OCI-M1 (cell line): ENCODE results near the gene ARID4A.
A peak's percentile ranks its signal among the peaks of the same experiment; 100 is the strongest.
"Not testable (repeated sequence)": the region's sequence is repeated elsewhere in the genome, so short reads cannot be mapped to it uniquely, and the experiment has no call there.

Experiments used
- DNase-seq: peaks from one replicate; lab custom pipeline; 2025; lab: John Stamatoyannopoulos, UW

ARID4A gene

GRCh38 chr14:58298477-58299400, at the start of gene ARID4A:
TSS of gene ARID4A (plus strand) at chr14:58298555. CDS start at chr14:58299855, 1,300 bp downstream.
- peak; percentile 31 for DNase-seq

GRCh38 chr14:58249611-58250010, 48.7 kb upstream of the ARID4A start:
- DNase-seq = no peak

- DNase-seq = no peak
These were observed 40.2 kb upstream of the ARID4A start for GRCh38 chr14:58258156-58258555.

GRCh38 chr14:58262005-58262404, 36.4 kb upstream of the ARID4A start:
- not testable (repeated sequence) for DNase-seq

- DNase-seq = no peak
These were observed 33.0 kb upstream of the ARID4A start for GRCh38 chr14:58265401-58265800.

GRCh38 chr14:58270628-58271027, 27.7 kb upstream of the ARID4A start:
- no peak for DNase-seq

GRCh38 chr14:58272588-58273372, 25.6 kb upstream of the ARID4A start:
- peak; percentile 8 for DNase-seq

GRCh38 chr14:58274881-58275280, 23.5 kb upstream of the ARID4A start:
- DNase-seq = no peak

- no peak for DNase-seq
These were observed 22.7 kb upstream of the ARID4A start for GRCh38 chr14:58275527-58276190.

GRCh38 chr14:58276208-58276607, 22.1 kb upstream of the ARID4A start:
- DNase-seq = no peak

GRCh38 chr14:58278177-58278576, 20.2 kb upstream of the ARID4A start:
- DNase-seq = no peak

GRCh38 chr14:58280954-58281787, 17.2 kb upstream of the ARID4A start:
- peak; percentile 89 for DNase-seq

- DNase-seq = no peak
These were observed 16.4 kb upstream of the ARID4A start for GRCh38 chr14:58281969-58282368.

GRCh38 chr14:58282925-58283593, 15.3 kb upstream of the ARID4A start:
- DNase-seq = no peak

- no peak for DNase-seq
These were observed 14.6 kb upstream of the ARID4A start for GRCh38 chr14:58283730-58284129.

GRCh38 chr14:58285132-58285531, 13.2 kb upstream of the ARID4A start:
- no peak for DNase-seq

GRCh38 chr14:58287607-58288042, 10.7 kb upstream of the ARID4A start:
- no peak for DNase-seq

- no peak for DNase-seq
These were observed 10.1 kb upstream of the ARID4A start for GRCh38 chr14:58288106-58288792.

- peak; percentile 6 for DNase-seq
These were observed 6.7 kb upstream of the ARID4A start for GRCh38 chr14:58291646-58292045.

GRCh38 chr14:58292187-58292586, 6.2 kb upstream of the ARID4A start:
- no peak for DNase-seq
